Cardiac septum (tissue), 1 donor: ENCODE measurements around the gene VSTM4. TPM values are rescaled to one million over a fixed set of nuclear protein-coding genes. Genes with fewer than 3 reads are reported as not detected.

Experiments
- microRNA-seq: library from miRNA; unstranded; fragments of <30 nt; microRNA quantifications from one replicate; pipeline ENCODE4 v1.2.0, GENCODE V29; 2020
- total RNA-seq: library from RNA; stranded (reverse); fragmentation: NEBNext Ultra II Directional; extraction: Animal tissue kit (Norgen Biotek cat#: 25700); gene quantifications from one replicate; pipeline ENCODE4 v1.2.1, GENCODE V29; 2021
- donor health status: DM: no; HTN: no; CAD: no.

Gene VSTM4
- total RNA-seq, 1 donor from 2014 or later, result 24.4 TPM

Small RNA genes within 50 kb of the gene (microRNA-seq; reads per million reads assigned to microRNA genes)
- not detected for gene MIR4294

Other genes with a start within 250 kb of the VSTM4 start
- not detected for gene LRRC18, start 175.7 kb downstream of the VSTM4 start, total RNA-seq
- not detected for gene FAM170B, start 18.5 kb upstream of the VSTM4 start, total RNA-seq
- gene TMEM273, start 72.9 kb upstream of the VSTM4 start, total RNA-seq, result 16.6 TPM
- 163 TPM for gene C10orf71, start 183.6 kb upstream of the VSTM4 start, total RNA-seq